B cell (primary cell): ENCODE results near the gene SESTD1. TPM values are rescaled to one million over a fixed set of nuclear protein-coding genes. Genes with fewer than 3 reads are reported as not detected.

ENCODE experiments used
- ATAC-seq: fragments of 200-7000 bp; cut with Tn5 transposase; one replicate; pipeline ENCODE4 v1.10.0; 2021; ENCODE audit warnings: low read depth, mild to moderate bottlenecking, moderate number of reproducible peaks, moderate library complexity
- CTCF ChIA-PET: fragments of 350-600 bp; sonication (Branson Sonifier 250); formaldehyde crosslinking; loops from one replicate; lab custom pipeline; 2021; ENCODE audit warnings: antibody characterized with exemption, inconsistent platforms; lab: Charles Lee
- POLR2A ChIA-PET: fragments of 350-600 bp; sonication (Branson Sonifier 250); formaldehyde crosslinking; loops from one replicate; lab custom pipeline; 2021; ENCODE audit warnings: antibody characterized with exemption; lab: Charles Lee
- DNase-seq: peaks from one replicate; pipeline ENCODE4 v3.0.0; 2013
- H2AFZ ChIP-seq: 2 replicates; pipeline ENCODE4 v1.6.1; 2012; ENCODE audit warnings: mild to moderate bottlenecking, low read depth, low read length; ENCODE audit not compliant: insufficient read depth, poor library complexity, severe bottlenecking
- H3K27ac ChIP-seq, 2 donors: 1 replicate in 1 of 2; 2 replicates in 1 of 2; pipeline ENCODE4 v1.5.1; 2012 to 2013; ENCODE audit warnings: low read length in 2 of 2, mild to moderate bottlenecking in 2 of 2, moderate library complexity in 1 of 2
- H3K27me3 ChIP-seq, 4 experiments: fragments of 200-600 bp in 1 of 4; sonication (generic) in 1 of 4; replicated peaks in 1 of 4; 1 replicate in 2 of 4; 2 replicates in 2 of 4; pipeline versions ENCODE4 v1.6.1 to v1.7.0; 2013 to 2016; ENCODE audit warnings: low read length in 3 of 4, mild to moderate bottlenecking in 2 of 4, mixed read lengths in 1 of 4, moderate library complexity in 1 of 4; ENCODE audit not compliant: insufficient read depth in 4 of 4, control insufficient read depth in 3 of 4; ENCODE audit errors: control extremely low read depth in 1 of 4
- H3K36me3 ChIP-seq, 2 experiments: replicated peaks in 1 of 2; 1 replicate in 1 of 2; 2 replicates in 1 of 2; pipeline versions ENCODE4 v1.6.1 to v1.7.1; 2013; ENCODE audit warnings: low read length in 1 of 2; ENCODE audit not compliant: insufficient read depth in 2 of 2, control insufficient read depth in 1 of 2; ENCODE audit errors: control extremely low read depth in 1 of 2, extremely low read depth in 1 of 2
- H3K4me1 ChIP-seq, 2 donors: fragments of 200-600 bp in 1 of 2; sonication (generic) in 1 of 2; 1 replicate in 1 of 2; 2 replicates in 1 of 2; pipeline versions ENCODE4 v1.5.1 to v1.6.1; 2013 to 2017; ENCODE audit warnings: low read length in 2 of 2; ENCODE audit not compliant: control insufficient read depth in 2 of 2, insufficient read depth in 2 of 2
- H3K4me2 ChIP-seq: replicated peaks from 2 replicates; pipeline ENCODE3; 2012; ENCODE audit warnings: mild to moderate bottlenecking, low read depth, low read length; ENCODE audit not compliant: poor library complexity, severe bottlenecking
- H3K4me3 ChIP-seq, 5 experiments: fragments of 200-600 bp in 1 of 5; sonication (generic) in 1 of 5; 1 replicate in 3 of 5; 2 replicates in 2 of 5; pipeline versions ENCODE4 v1.5.1 to v1.7.0; 2011 to 2016; ENCODE audit warnings: low read length in 4 of 5, mild to moderate bottlenecking in 4 of 5, low read depth in 2 of 5, control low read depth in 1 of 5, moderate library complexity in 1 of 5; ENCODE audit not compliant: insufficient read depth in 1 of 5; ENCODE audit errors: control extremely low read depth in 1 of 5, extremely low read depth in 1 of 5
- H3K79me2 ChIP-seq: fragments of 200-600 bp; sonication (generic); one replicate; pipeline ENCODE4 v1.6.0; 2016; ENCODE audit warnings: low read length; ENCODE audit not compliant: control insufficient read depth, insufficient read depth
- H3K9ac ChIP-seq: fragments of 200-600 bp; sonication (generic); 2 replicates; pipeline ENCODE4 v1.6.1; 2017; ENCODE audit warnings: mild to moderate bottlenecking, low read length, moderate library complexity
- H3K9me3 ChIP-seq, 3 donors: one replicate each; pipeline versions ENCODE4 v1.6.1 to v1.7.1; 2013; ENCODE audit warnings: low read length in 2 of 3; ENCODE audit not compliant: control insufficient read depth in 2 of 3, insufficient read depth in 1 of 3; ENCODE audit errors: control extremely low read depth in 1 of 3
- H4K20me1 ChIP-seq: 2 replicates; pipeline ENCODE4 v1.6.0; 2012; ENCODE audit warnings: mild to moderate bottlenecking, low read length; ENCODE audit not compliant: insufficient read depth, control insufficient read depth, poor library complexity, severe bottlenecking
- H3K27ac Mint-ChIP-seq: one replicate; pipeline ENCODE4 v1.8.0; 2021; ENCODE audit warnings: mixed read lengths
- H3K27me3 Mint-ChIP-seq: one replicate; pipeline ENCODE4 v1.8.0; 2021; ENCODE audit warnings: mixed read lengths
- H3K4me1 Mint-ChIP-seq: one replicate; pipeline ENCODE4 v1.8.0; 2021; ENCODE audit warnings: mixed read lengths
- H3K4me3 Mint-ChIP-seq: one replicate; pipeline ENCODE4 v1.8.0; 2021; ENCODE audit warnings: mixed read lengths
- H3K9me3 Mint-ChIP-seq: one replicate; pipeline ENCODE4 v1.8.0; 2022; ENCODE audit warnings: mixed read lengths; ENCODE audit not compliant: insufficient read depth
- EZH2 ChIP-seq: IDR thresholded peaks from 2 replicates; pipeline ENCODE4 v1.6.1; 2012; ENCODE audit warnings: borderline replicate concordance, low read depth, mild to moderate bottlenecking, moderate library complexity, low read length; ENCODE audit not compliant: insufficient read depth, poor library complexity, severe bottlenecking
- WGBS: methylation state at CpG from one replicate; pipeline ENCODE4 v1.1.5; 2013; ENCODE audit warnings: missing lambda C conversion rate; ENCODE audit not compliant: insufficient coverage; 5-methylcytosine and 5-hydroxymethylcytosine counted together
- intact Hi-C: fragments of 100-400 bp; cut with micrococcal nuclease; formaldehyde crosslinking; loops from one replicate; pipeline ENCODE4 v1.10.0; 2022
- polyA minus RNA-seq: library from RNA; depleted of rRNA, polyadenylated mRNA; stranded (reverse); fragments of >200 nt; gene quantifications from 2 replicates; pipeline ENCODE4 v1.2.3, GENCODE V29; 2012
- polyA plus RNA-seq: library from polyadenylated mRNA; depleted of rRNA; stranded (reverse); fragments of >200 nt; gene quantifications from 2 replicates; pipeline ENCODE4 v1.2.3, GENCODE V29; 2012
- total RNA-seq, 2 donors: library from RNA; stranded (reverse); fragments of 120-200 nt in 1 of 2; gene quantifications; 1 replicate in 1 of 2; 2 replicates in 1 of 2; pipeline versions ENCODE4 v1.2.3 to v1.2.4, GENCODE V29; 2013 to 2022
- TF ChIP-seq, protein P1 (sequence below): fragments of 200-600 bp; IDR thresholded peaks from one replicate; pipeline ENCODE4 v1.8.0; 2022; ENCODE audit warnings: antibody characterized with exemption, mild to moderate bottlenecking

Gene SESTD1, protein sequence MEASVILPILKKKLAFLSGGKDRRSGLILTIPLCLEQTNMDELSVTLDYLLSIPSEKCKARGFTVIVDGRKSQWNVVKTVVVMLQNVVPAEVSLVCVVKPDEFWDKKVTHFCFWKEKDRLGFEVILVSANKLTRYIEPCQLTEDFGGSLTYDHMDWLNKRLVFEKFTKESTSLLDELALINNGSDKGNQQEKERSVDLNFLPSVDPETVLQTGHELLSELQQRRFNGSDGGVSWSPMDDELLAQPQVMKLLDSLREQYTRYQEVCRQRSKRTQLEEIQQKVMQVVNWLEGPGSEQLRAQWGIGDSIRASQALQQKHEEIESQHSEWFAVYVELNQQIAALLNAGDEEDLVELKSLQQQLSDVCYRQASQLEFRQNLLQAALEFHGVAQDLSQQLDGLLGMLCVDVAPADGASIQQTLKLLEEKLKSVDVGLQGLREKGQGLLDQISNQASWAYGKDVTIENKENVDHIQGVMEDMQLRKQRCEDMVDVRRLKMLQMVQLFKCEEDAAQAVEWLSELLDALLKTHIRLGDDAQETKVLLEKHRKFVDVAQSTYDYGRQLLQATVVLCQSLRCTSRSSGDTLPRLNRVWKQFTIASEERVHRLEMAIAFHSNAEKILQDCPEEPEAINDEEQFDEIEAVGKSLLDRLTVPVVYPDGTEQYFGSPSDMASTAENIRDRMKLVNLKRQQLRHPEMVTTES
- total RNA-seq (66.1 and 71.9 TPM in 2 replicates), polyA plus RNA-seq (52.0 and 53.2 TPM in 2 replicates), polyA minus RNA-seq (20.4 and 31.3 TPM in 2 replicates)
- total RNA-seq (2013), result 27.1 TPM

- peak within 1 kb of the TSS; percentile 92 for H3K9ac ChIP-seq
- H4K20me1 ChIP-seq, result peaks cover 6% of the 10 kb centered on the region
- no peaks in the 10 kb centered on the region for H3K27me3 Mint-ChIP-seq
- TF ChIP-seq, protein P1, sequence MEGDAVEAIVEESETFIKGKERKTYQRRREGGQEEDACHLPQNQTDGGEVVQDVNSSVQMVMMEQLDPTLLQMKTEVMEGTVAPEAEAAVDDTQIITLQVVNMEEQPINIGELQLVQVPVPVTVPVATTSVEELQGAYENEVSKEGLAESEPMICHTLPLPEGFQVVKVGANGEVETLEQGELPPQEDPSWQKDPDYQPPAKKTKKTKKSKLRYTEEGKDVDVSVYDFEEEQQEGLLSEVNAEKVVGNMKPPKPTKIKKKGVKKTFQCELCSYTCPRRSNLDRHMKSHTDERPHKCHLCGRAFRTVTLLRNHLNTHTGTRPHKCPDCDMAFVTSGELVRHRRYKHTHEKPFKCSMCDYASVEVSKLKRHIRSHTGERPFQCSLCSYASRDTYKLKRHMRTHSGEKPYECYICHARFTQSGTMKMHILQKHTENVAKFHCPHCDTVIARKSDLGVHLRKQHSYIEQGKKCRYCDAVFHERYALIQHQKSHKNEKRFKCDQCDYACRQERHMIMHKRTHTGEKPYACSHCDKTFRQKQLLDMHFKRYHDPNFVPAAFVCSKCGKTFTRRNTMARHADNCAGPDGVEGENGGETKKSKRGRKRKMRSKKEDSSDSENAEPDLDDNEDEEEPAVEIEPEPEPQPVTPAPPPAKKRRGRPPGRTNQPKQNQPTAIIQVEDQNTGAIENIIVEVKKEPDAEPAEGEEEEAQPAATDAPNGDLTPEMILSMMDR, result no peak
- TF ChIP-seq EZH2, result no peak
- H3K36me3 ChIP-seq, result no peaks in the 10 kb centered on the region
- WGBS, result under 1% methylated on average over 96 of the region's 96 CpGs
- peaks cover 51% of the 10 kb centered on the region for H3K4me1 Mint-ChIP-seq
- ChIA-PET CTCF (interaction anchor here (1.3 kb wide), 1 partner anchor 12 kb away, joined by 4 read pairs; no protein-coding TSS in a partner anchor), POLR2A (no interaction called here)
- no peaks in the 10 kb centered on the region for H3K27me3 ChIP-seq
- intact Hi-C loops, result loop anchor here (1.0 to 10.0 kb wide), 7 partner anchors 9 to 810 kb away; partner anchors contain the start of genes PJVK and PRKRA
- H3K4me1 ChIP-seq, result peaks cover 24 to 45% of the 10 kb centered on the region in 2 donors
- no peaks in the 10 kb centered on the region for H3K9me3 Mint-ChIP-seq
- peaks cover 0 to 1% (median 0%) of the 10 kb centered on the region in 3 donors for H3K9me3 ChIP-seq
- peaks cover 46% of the 10 kb centered on the region for H3K79me2 ChIP-seq
- H3K4me2 ChIP-seq, result peak within 1 kb of the TSS; percentile 93
- peak within 1 kb of the TSS; percentile 62 to 96 (median 80) for H3K4me3 ChIP-seq
- H3K27ac ChIP-seq, result peak within 1 kb of the TSS; percentile 54 to 87
- peak within 1 kb of the TSS; percentile 91 for H3K27ac Mint-ChIP-seq
- H2AFZ ChIP-seq, result peak within 1 kb of the TSS; percentile 79
- DNase-seq (peak; percentile 83), ATAC-seq (peak; percentile 79)
- peak within 1 kb of the TSS; percentile 92 for H3K4me3 Mint-ChIP-seq
These were observed at the start of gene SESTD1 for GRCh38 chr2:179264368-179265081. Gene SESTD1, minus strand, starts transcription at chr2:179264832. Its CDS starts 72,991 bp downstream, at chr2:179191841.
